Brain microvascular endothelial cell (primary cell): ENCODE measurements around the gene MYRF.
A peak's percentile ranks its signal among the peaks of the same experiment; 100 is the strongest.

Source experiments
- DNase-seq: peaks from one replicate; pipeline ENCODE4 v3.0.0-alpha.2; 2020
- H3K27ac ChIP-seq: fragments of 250-450 bp; sonication (Bioruptor Pico); 2 replicates; pipeline ENCODE4 v1.5.1; 2020; ENCODE audit warnings: mild to moderate bottlenecking, moderate library complexity
- H3K27me3 ChIP-seq: fragments of 250-450 bp; sonication (Bioruptor Pico); replicated peaks from 2 replicates; pipeline ENCODE4 v1.5.1; 2020; ENCODE audit warnings: mild to moderate bottlenecking
- H3K36me3 ChIP-seq: fragments of 250-450 bp; sonication (Bioruptor Pico); replicated peaks from 2 replicates; pipeline ENCODE4 v1.5.1; 2020; ENCODE audit warnings: mild to moderate bottlenecking
- H3K4me3 ChIP-seq: 2 replicates; pipeline ENCODE4 v1.5.1; 2011; ENCODE audit warnings: low read depth, mild to moderate bottlenecking, control low read depth, low read length, moderate library complexity
- CTCF ChIP-seq: IDR thresholded peaks from 2 replicates; pipeline ENCODE4 v1.5.1; 2011; ENCODE audit warnings: low read depth, mild to moderate bottlenecking, moderate library complexity, low read length, control low read depth, inconsistent platforms; ENCODE audit errors: missing control alignments
- in situ Hi-C: cut with HindIII; loops from 2 replicates; pipeline ENCODE4 v1.10.0; 2017; ENCODE audit warnings: low sequenced_read_pairs, low pct_ligation_motif_present

Gene MYRF

DNA sequence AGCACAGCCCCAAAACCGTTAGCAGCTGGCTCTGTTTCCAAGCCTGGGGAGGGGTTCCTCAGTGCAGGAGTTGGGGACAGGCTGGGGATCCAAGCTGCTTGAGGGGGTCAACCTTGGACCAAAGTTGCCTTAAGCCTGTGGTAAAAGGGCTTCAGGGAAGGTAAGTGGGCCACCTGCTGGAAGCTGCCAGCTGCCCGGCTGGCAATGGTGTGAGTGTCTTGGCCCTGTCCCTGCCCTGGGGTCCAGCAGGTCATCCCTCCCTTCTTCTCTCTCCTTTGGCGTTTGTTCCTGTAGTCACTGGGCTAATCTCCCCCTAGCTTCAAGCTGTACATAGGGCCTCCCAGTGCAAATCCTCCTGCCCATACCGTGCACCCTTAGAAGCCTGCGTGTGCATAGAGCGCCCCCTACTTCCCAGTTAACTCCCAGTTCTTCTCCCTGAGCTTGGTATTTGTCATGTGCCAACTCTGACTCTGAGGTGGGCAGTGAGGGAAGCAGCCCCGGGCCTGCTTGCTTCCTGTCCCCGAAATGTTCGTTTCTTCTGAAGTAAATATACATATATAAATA, 35.6 kb downstream of the MYRF start:
- TF ChIP-seq CTCF = peak; percentile 84
- in situ Hi-C loops = no loop called here
- DNase-seq = peak; percentile 59
- peaks cover 65% of the 10 kb centered on the region for H3K36me3 ChIP-seq
- H3K4me3 ChIP-seq = no peak overlapping the region
- H3K27ac ChIP-seq = no peak overlapping the region
- H3K27me3 ChIP-seq = no peaks in the 10 kb centered on the region

DNA sequence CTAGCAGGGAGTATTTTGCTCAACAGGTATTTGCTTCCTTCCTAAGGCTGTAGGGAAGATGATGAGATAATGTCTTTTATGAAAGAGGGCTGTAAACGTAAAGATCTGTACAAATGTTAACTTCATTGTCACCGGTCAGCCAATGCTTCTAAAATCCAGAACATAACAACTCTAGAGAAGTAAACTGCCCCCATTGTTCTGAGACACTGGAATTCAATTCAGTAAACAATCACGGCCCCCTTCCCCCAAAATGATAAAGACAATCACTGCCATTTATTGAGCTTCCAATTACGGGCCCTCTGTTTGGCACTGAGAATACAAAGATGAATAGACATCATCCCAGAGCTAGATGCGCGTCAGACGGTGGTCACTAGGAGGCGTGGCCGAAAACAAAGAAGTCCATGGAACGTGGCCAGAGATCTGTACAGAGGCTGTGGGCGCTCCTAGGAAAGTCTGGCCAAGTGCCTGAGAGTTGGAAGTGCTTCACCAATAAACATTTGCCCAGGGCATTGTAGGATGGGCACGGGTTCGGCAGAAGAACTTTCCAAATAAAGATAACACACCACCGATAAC, 39.4 kb downstream of the MYRF start:
- no peaks in the 10 kb centered on the region for H3K27me3 ChIP-seq
- H3K36me3 ChIP-seq = peaks cover 32% of the 10 kb centered on the region
- peak overlapping the region; percentile 100 for H3K27ac ChIP-seq
- peak; percentile 96 for DNase-seq
- in situ Hi-C loops = no loop called here
- peak overlapping the region; percentile 86 for H3K4me3 ChIP-seq
- TF ChIP-seq CTCF = peak; percentile 4

- DNase-seq = peak; percentile 89
- in situ Hi-C loops = no loop called here
- Histone ChIP-seq H3K27ac (peak within 1 kb of the TSS; percentile 100), H3K27me3 (no peaks in the 10 kb centered on the region), H3K36me3 (peaks cover 26% of the 10 kb centered on the region), H3K4me3 (peak within 1 kb of the TSS; percentile 86)
- TF ChIP-seq CTCF = no peak
Measured at GRCh38 chr11:61792310-61793082, 40.1 kb downstream of the MYRF start, which contains the start of the genes FEN1 and TMEM258. Gene FEN1 (plus strand): TSS chr11:61792911. CDS start chr11:61795362, 2,451 bp downstream. Gene TMEM258 (minus strand): TSS chr11:61792599. CDS start chr11:61792558, 41 bp downstream.

DNA sequence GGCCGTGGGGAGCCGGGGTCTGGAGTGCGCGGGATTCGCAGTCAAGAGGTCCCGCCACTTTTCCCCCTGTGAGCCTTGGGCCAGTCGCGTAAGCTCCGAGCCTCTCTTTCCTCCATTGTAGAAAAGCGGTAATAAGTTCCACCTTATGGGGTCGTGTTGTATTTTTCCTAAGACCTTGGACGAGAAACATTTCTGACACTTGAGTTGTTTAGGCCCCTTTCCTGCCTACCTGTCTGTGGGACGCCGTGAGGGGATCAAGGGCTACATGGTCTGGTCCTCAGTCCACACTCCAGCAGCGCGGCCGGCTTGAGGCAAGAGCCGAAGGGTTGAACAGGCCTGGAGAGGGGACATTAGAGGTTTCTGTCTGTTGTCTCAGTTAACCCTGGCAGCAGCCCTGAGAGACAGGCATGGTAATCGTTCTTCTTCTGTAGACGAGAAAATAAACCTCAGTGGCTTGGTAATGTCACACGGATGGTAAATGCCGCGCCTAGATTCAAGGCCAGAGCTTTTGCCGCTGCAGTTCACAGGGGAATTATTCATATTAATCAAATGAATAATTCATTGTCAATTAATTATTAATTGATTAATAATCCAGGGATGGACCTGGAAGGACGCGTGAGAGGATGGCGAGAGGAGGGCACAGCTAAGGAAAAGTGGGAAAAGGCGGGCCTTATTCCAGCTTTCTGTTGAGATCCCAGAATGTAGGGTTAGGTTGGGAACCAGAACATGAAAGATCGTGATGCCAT, 40.8 kb downstream of the MYRF start:
- in situ Hi-C loops = no loop called here

DNA sequence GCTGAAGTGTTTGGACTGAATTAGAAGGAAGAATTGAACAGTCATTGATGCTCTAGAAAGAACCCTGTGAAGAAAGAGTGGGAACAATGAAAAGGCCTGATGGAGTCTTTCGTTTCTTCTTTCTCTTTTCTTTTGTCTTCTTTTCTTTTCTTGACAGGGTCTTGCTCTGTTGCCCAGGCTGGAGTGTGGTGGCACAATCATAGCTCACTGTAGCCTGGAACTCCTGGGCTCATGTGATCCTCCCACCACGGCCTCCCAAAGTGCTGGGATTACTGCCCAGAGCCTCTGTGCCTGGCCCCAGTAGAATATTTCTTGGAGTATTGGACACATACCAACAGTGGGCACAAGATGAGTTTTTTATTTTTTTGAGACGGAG, 41.4 kb downstream of the MYRF start:
- no peak overlapping the region for H3K27ac ChIP-seq
- peak overlapping the region; percentile 86 for H3K4me3 ChIP-seq

More for the DNA sequence above, 40.8 kb downstream of the MYRF start:
- H3K4me3 ChIP-seq = peak overlapping the region; percentile 86
- no peak for TF ChIP-seq CTCF
- H3K27me3 ChIP-seq = no peaks in the 10 kb centered on the region
- DNase-seq = no peak
- peaks cover 20% of the 10 kb centered on the region for H3K36me3 ChIP-seq
- H3K27ac ChIP-seq = peak overlapping the region; percentile 100

More for the DNA sequence above, 41.4 kb downstream of the MYRF start:
- Histone ChIP-seq H3K27me3 (no peaks in the 10 kb centered on the region), H3K36me3 (peaks cover 15% of the 10 kb centered on the region)
- no peak for TF ChIP-seq CTCF
- in situ Hi-C loops = no loop called here
- DNase-seq = no peak
